ENCODE results near the gene CPVL. TPM values are rescaled to one million over a fixed set of nuclear protein-coding genes. Genes with fewer than 3 reads are reported as not detected.

The CPVL gene
- total and polyA plus RNA-seq, 4 donors = 6.0 to 39.0 (median 12.9) TPM

DNA sequence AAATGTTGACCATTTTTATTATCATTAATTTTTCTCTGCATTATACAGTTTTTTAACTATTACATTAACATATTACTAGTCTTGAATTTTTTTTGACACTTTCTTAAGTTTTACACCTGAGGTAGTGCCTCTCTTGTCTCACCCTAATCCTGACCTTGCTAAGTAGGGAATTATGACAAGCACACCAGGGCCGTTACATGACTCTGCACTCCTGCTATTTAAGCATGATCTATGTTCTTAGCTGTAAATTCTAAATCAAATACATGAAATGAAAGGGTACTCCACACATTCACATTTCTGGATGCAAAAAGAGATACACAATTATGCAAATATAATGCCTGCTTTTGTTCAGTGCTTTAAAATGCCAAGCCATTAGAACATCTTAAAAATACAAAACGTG lies 23.6 kb downstream of the CPVL start:
- Histone ChIP-seq H3K27me3 (ENCODE audit: control insufficient read depth in 4 of 4, insufficient read depth in 4 of 4, low read length in 3 of 4) (no peaks in the 10 kb centered on the region), H3K4me3 (ENCODE audit: low read depth in 1 of 3, low read length in 3 of 3) (no peak overlapping the region), H3K4me1 (ENCODE audit: control insufficient read depth in 4 of 4, insufficient read depth in 4 of 4, low read length in 3 of 4) (no peaks in the 10 kb centered on the region), H3K9me3 (ENCODE audit: control insufficient read depth in 4 of 4, low read length in 3 of 4) (no peaks in the 10 kb centered on the region), H3K9ac (ENCODE audit: low read depth in 1 of 2, low read length in 2 of 2) (no peak overlapping the region), H3K27ac (ENCODE audit: low read depth in 1 of 2, low read length in 2 of 2) (no peak overlapping the region), H3K36me3 (ENCODE audit: control insufficient read depth in 4 of 4, insufficient read depth in 3 of 4, low read depth in 1 of 4, low read length in 3 of 4) (no peaks in the 10 kb centered on the region)
- TF ChIP-seq TAF1 (conservative IDR thresholded peaks at IDR 0.05) = no peak
- TF ChIP-seq, protein P1, sequence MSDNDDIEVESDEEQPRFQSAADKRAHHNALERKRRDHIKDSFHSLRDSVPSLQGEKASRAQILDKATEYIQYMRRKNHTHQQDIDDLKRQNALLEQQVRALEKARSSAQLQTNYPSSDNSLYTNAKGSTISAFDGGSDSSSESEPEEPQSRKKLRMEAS (IDR thresholded peaks at IDR 0.05) = no peak
- WGBS = 90% methylated on average over 2 of the region's 2 CpGs
- no peak for DNase-seq (ENCODE audit: low spot score)

GRCh38 chr7:29122081-29122480 lies 24.3 kb downstream of the CPVL start:
- TF ChIP-seq FOXA2 (IDR thresholded peaks at IDR 0.05) (no peak), GABPA (IDR thresholded peaks at IDR 0.05 in 1 of 2, conservative IDR thresholded peaks at IDR 0.05 in 1 of 2) (no peak), SP1 (IDR thresholded peaks at IDR 0.05) (no peak), ZBTB33 (IDR thresholded peaks at IDR 0.05) (no peak), JUND (IDR thresholded peaks at IDR 0.05) (no peak), RAD21 (IDR thresholded peaks at IDR 0.05) (no peak), ATF3 (IDR thresholded peaks at IDR 0.05) (no peak), EGR1 (IDR thresholded peaks at IDR 0.05; ENCODE audit: low read depth in 2 of 2) (no peak)
- H3K36me3 ChIP-seq (ENCODE audit: control insufficient read depth in 4 of 4, insufficient read depth in 3 of 4, low read depth in 1 of 4, low read length in 3 of 4) = no peaks in the 10 kb centered on the region
- H3K27ac ChIP-seq (ENCODE audit: low read depth in 1 of 2, low read length in 2 of 2) = no peak overlapping the region
- no peak for DNase-seq (ENCODE audit: low spot score)
- no peak overlapping the region for H3K9ac ChIP-seq (ENCODE audit: low read depth in 1 of 2, low read length in 2 of 2)
- H3K27me3 ChIP-seq (ENCODE audit: control insufficient read depth in 4 of 4, insufficient read depth in 4 of 4, low read length in 3 of 4) = no peaks in the 10 kb centered on the region
- H3K4me3 ChIP-seq (ENCODE audit: low read depth in 1 of 3, low read length in 3 of 3) = no peak overlapping the region
- H3K9me3 ChIP-seq (ENCODE audit: control insufficient read depth in 4 of 4, low read length in 3 of 4) = no peaks in the 10 kb centered on the region
- 81% methylated on average over 5 of the region's 5 CpGs for WGBS
- no peaks in the 10 kb centered on the region for H3K4me1 ChIP-seq (ENCODE audit: control insufficient read depth in 4 of 4, insufficient read depth in 4 of 4, low read length in 3 of 4)

GRCh38 chr7:29120955-29121354 lies 25.4 kb downstream of the CPVL start:
- H3K36me3 ChIP-seq (ENCODE audit: control insufficient read depth in 4 of 4, insufficient read depth in 3 of 4, low read depth in 1 of 4, low read length in 3 of 4) = no peaks in the 10 kb centered on the region
- TF ChIP-seq ZBTB33 (IDR thresholded peaks at IDR 0.05) = no peak
- no peak for TF ChIP-seq EGR1 (IDR thresholded peaks at IDR 0.05; ENCODE audit: low read depth in 2 of 2)
- no peak for TF ChIP-seq CTCF (IDR thresholded peaks at IDR 0.05; ENCODE audit: low read depth, low read length, missing input control)
- TF ChIP-seq, protein P1 (IDR thresholded peaks at IDR 0.05) = no peak
- no peak overlapping the region for H3K9ac ChIP-seq (ENCODE audit: low read depth in 1 of 2, low read length in 2 of 2)
- no peak overlapping the region for H3K27ac ChIP-seq (ENCODE audit: low read depth in 1 of 2, low read length in 2 of 2)
- no peaks in the 10 kb centered on the region for H3K27me3 ChIP-seq (ENCODE audit: control insufficient read depth in 4 of 4, insufficient read depth in 4 of 4, low read length in 3 of 4)
- H3K4me1 ChIP-seq (ENCODE audit: control insufficient read depth in 4 of 4, insufficient read depth in 4 of 4, low read length in 3 of 4) = peaks cover 0 to 1% (median 0%) of the 10 kb centered on the region in 4 donors
- WGBS = 95% methylated on average over 2 of the region's 2 CpGs
- H3K4me3 ChIP-seq (ENCODE audit: low read depth in 1 of 3, low read length in 3 of 3) = no peak overlapping the region
- H3K9me3 ChIP-seq (ENCODE audit: control insufficient read depth in 4 of 4, low read length in 3 of 4) = no peaks in the 10 kb centered on the region
- DNase-seq (ENCODE audit: low spot score) = no peak
